ENCODE measurements around the gene MAP7D3.

Gene MAP7D3

DNA sequence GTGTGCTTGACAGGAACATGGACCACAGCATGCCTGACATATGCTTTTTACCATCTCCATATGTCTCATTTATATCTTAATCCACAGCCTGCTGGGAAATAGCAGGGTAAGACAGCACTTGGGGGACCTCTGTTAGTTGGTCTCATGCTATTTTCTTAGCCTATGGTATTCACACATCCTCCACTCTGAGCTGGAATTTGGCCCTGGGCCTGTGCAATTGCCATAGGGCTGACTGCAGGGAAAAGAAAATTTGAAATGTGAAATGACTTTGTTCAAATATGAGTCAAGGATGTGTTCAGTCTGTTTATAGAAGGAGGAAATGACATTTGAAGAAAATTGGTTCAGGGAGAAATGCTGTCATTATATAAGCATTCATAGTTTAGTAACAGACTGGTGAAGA lies 9.6 kb upstream of the MAP7D3 start:
- no peaks in the 10 kb centered on the region for H3K36me3 ChIP-seq
- no peaks in the 10 kb centered on the region for H3K9me3 ChIP-seq
- no peak overlapping the region for H3K4me3 ChIP-seq
- peaks cover 0 to 74% (median 14%) of the 10 kb centered on the region in 4 donors for H3K4me1 ChIP-seq
- intact Hi-C loops (cut with DNase I; ENCODE audit: low total_unique reads) = loop anchor here (5.0 kb wide), 1 partner anchor 93 kb away; no protein-coding TSS in a partner anchor
- no peak for DNase-seq
- H3K27ac ChIP-seq = peak overlapping the region; percentile 81 to 83
- TF ChIP-seq, protein P1, sequence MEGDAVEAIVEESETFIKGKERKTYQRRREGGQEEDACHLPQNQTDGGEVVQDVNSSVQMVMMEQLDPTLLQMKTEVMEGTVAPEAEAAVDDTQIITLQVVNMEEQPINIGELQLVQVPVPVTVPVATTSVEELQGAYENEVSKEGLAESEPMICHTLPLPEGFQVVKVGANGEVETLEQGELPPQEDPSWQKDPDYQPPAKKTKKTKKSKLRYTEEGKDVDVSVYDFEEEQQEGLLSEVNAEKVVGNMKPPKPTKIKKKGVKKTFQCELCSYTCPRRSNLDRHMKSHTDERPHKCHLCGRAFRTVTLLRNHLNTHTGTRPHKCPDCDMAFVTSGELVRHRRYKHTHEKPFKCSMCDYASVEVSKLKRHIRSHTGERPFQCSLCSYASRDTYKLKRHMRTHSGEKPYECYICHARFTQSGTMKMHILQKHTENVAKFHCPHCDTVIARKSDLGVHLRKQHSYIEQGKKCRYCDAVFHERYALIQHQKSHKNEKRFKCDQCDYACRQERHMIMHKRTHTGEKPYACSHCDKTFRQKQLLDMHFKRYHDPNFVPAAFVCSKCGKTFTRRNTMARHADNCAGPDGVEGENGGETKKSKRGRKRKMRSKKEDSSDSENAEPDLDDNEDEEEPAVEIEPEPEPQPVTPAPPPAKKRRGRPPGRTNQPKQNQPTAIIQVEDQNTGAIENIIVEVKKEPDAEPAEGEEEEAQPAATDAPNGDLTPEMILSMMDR (IDR thresholded peaks at IDR 0.05) = no peak
- H3K27me3 ChIP-seq = no peaks in the 10 kb centered on the region

DNA sequence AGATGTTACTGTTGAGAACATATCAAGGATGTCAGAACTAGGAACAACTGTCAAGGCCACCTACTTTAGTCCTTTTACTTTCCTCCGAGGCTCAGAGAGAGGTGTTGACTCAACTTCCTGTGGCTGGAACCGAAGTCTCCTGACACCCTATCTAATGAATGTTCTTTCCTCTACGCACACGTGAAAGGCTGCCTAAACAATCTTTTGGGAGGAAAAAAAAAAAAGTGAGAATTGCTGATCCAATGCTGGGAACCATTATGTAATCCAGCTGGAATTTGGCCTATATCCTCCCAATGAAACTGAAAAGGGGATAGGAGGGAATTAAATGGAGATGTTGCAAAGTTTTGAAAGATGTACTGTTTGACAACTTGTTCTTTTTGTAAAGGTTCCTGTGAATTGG lies 8.3 kb upstream of the MAP7D3 start:
- Histone ChIP-seq H3K4me3 (no peak overlapping the region), H3K9me3 (no peaks in the 10 kb centered on the region), H3K36me3 (no peaks in the 10 kb centered on the region), H3K27ac (peak overlapping the region; percentile 81 to 83), H3K4me1 (peaks cover 0 to 80% (median 15%) of the 10 kb centered on the region in 4 donors), H3K27me3 (no peaks in the 10 kb centered on the region)
- TF ChIP-seq, protein P1 (IDR thresholded peaks at IDR 0.05) = no peak
- DNase-seq = peak in 1 of 2 donors; percentile 24
- intact Hi-C loops (cut with DNase I; ENCODE audit: low total_unique reads) = no loop called here

DNA sequence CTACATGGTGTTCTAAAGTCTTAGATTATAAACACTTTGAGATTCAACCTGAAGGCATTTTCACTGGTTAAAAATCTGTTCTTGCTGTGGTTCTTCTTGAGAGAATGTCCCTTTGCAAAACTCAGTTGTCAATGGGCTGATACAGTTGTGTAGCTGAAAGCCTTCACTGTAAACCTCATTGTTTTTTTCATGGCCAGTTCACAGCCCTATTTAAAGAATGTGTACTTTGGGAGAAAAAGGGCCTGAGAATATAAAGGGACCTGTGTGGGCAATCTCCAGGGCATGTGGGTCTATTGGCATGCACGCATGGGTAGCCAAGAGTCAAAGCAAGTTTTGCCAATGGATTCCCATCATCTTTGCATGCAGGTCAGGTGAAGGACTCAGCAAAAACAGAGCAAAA lies 7.8 kb upstream of the MAP7D3 start:
- TF ChIP-seq, protein P1 (IDR thresholded peaks at IDR 0.05) = no peak
- intact Hi-C loops (cut with DNase I; ENCODE audit: low total_unique reads) = no loop called here
- H3K27ac ChIP-seq = peak overlapping the region; percentile 81 to 83
- no peak overlapping the region for H3K4me3 ChIP-seq
- H3K27me3 ChIP-seq = no peaks in the 10 kb centered on the region
- H3K9me3 ChIP-seq = no peaks in the 10 kb centered on the region
- DNase-seq = no peak
- H3K36me3 ChIP-seq = no peaks in the 10 kb centered on the region
- H3K4me1 ChIP-seq = peaks cover 0 to 86% (median 17%) of the 10 kb centered on the region in 4 donors

DNA sequence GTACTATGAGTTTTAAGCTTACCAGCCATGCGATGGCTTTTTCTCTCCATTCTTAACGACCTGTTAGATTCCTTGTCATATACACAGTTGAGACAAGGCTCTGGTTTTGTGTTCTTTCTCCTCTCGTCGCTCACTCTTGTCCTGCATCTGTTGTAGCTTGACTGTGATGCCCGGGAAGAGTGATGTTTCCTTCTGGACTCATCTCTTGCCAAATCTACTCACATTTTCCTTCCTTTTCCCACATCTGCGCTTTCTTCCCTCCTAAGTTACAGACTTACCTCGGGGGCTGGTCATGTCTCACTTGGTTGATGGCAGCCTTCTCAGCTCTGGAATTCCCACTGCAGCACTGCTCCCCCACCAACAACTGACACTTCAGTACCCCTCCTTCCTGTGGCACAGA lies 4.8 kb upstream of the MAP7D3 start:
- H3K36me3 ChIP-seq = no peaks in the 10 kb centered on the region
- H3K4me3 ChIP-seq = peak overlapping the region; percentile 16 to 32
- intact Hi-C loops (cut with DNase I; ENCODE audit: low total_unique reads) = no loop called here
- no peaks in the 10 kb centered on the region for H3K9me3 ChIP-seq
- TF ChIP-seq, protein P1 (IDR thresholded peaks at IDR 0.05) = no peak
- no peaks in the 10 kb centered on the region for H3K27me3 ChIP-seq
- no peak for DNase-seq
- peak overlapping the region; percentile 81 to 83 for H3K27ac ChIP-seq
- peaks cover 0 to 74% (median 12%) of the 10 kb centered on the region in 4 donors for H3K4me1 ChIP-seq

DNA sequence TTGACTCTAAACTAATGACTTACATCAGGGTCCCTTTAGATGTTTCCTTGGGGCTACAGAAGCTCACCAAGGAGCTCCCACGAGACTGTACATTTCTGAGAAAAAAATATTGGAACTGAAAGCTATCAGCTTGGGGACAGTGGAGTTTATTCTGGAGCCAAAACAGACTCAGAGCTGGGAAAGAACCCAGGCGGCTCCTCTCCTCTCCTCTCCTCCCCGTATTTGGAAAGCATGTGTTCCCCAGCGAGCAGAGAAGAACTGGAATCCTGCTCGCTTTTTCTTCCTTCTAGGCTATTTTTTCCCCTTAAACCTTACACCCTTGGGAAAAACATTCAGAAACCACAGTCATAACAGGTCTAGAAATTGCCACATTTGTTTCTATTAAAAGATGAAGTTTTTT lies 4.3 kb upstream of the MAP7D3 start:
- Histone ChIP-seq H3K27me3 (no peaks in the 10 kb centered on the region), H3K4me1 (peaks cover 0 to 70% (median 10%) of the 10 kb centered on the region in 4 donors), H3K4me3 (peak overlapping the region; percentile 16 to 32), H3K9me3 (no peaks in the 10 kb centered on the region), H3K36me3 (no peaks in the 10 kb centered on the region), H3K27ac (peak overlapping the region; percentile 81 to 83)
- TF ChIP-seq, protein P1 (IDR thresholded peaks at IDR 0.05) = no peak
- intact Hi-C loops (cut with DNase I; ENCODE audit: low total_unique reads) = no loop called here
- peak; percentile 43 to 75 for DNase-seq
